ENCODE results near the gene L3MBTL3.
A peak's percentile ranks its signal among the peaks of the same experiment; 100 is the strongest.
"Not testable (repeated sequence)": the region's sequence is repeated elsewhere in the genome, so short reads cannot be mapped to it uniquely, and the experiment has no call there.

L3MBTL3 gene

GRCh38 chr6:130143709-130144108 is 125.3 kb downstream of the L3MBTL3 start:
- no peak for DNase-seq

- no peak for DNase-seq
Observed at GRCh38 chr6:130147111-130147510, 128.7 kb downstream of the L3MBTL3 start.

GRCh38 chr6:130148181-130148580 is 129.8 kb downstream of the L3MBTL3 start:
- peak in 1 of 2 donors; percentile 35 for DNase-seq

- DNase-seq, result not testable (repeated sequence)
Observed at GRCh38 chr6:130149016-130149415, 130.6 kb downstream of the L3MBTL3 start.

GRCh38 chr6:130150906-130151305 is 132.5 kb downstream of the L3MBTL3 start:
- DNase-seq, result no peak

- no peak for DNase-seq
Observed at GRCh38 chr6:130152908-130153510, 134.6 kb downstream of the L3MBTL3 start.

GRCh38 chr6:130156908-130157307 is 138.5 kb downstream of the L3MBTL3 start:
- DNase-seq, result no peak

- no peak for DNase-seq
Observed at GRCh38 chr6:130158056-130158455, 139.7 kb downstream of the L3MBTL3 start.

GRCh38 chr6:130158548-130158947 is 140.2 kb downstream of the L3MBTL3 start:
- DNase-seq, result no peak

- DNase-seq, result no peak
Observed at GRCh38 chr6:130159956-130160355, 141.6 kb downstream of the L3MBTL3 start.

- DNase-seq, result no peak
Observed at GRCh38 chr6:130161683-130162404, 143.5 kb downstream of the L3MBTL3 start.

- no peak for DNase-seq
Observed at GRCh38 chr6:130162421-130162820, 144.0 kb downstream of the L3MBTL3 start.

- no peak for DNase-seq
Observed at GRCh38 chr6:130163266-130163665, 144.9 kb downstream of the L3MBTL3 start.

GRCh38 chr6:130164251-130164650 is 145.9 kb downstream of the L3MBTL3 start:
- no peak for DNase-seq

GRCh38 chr6:130167655-130168054 is 149.3 kb downstream of the L3MBTL3 start:
- no peak for DNase-seq

GRCh38 chr6:130170160-130170559 is 151.8 kb downstream of the L3MBTL3 start:
- DNase-seq, result not testable (repeated sequence)

GRCh38 chr6:130173377-130174004 is 155.1 kb downstream of the L3MBTL3 start:
- DNase-seq, result not testable (repeated sequence)

- DNase-seq, result no peak
Observed at GRCh38 chr6:130176378-130176777, 158.0 kb downstream of the L3MBTL3 start.

GRCh38 chr6:130178692-130179091 is 160.3 kb downstream of the L3MBTL3 start:
- no peak for DNase-seq

GRCh38 chr6:130182466-130182865 is 164.1 kb downstream of the L3MBTL3 start:
- DNase-seq, result no peak

- DNase-seq, result peak; percentile 36 to 65
Observed at GRCh38 chr6:130183271-130184222, 165.2 kb downstream of the L3MBTL3 start.

- no peak for DNase-seq
Observed at GRCh38 chr6:130185658-130186057, 167.3 kb downstream of the L3MBTL3 start.

All from CD4-positive, alpha-beta T cell treated with Interleukin-4 for 1 hour (primary cell).